ENCODE results near the gene RASAL1.

RASAL1 gene

GRCh38 chr12:113088037-113088436, 47.5 kb downstream of the RASAL1 start (continued):
- TF ChIP-seq ZNF561 (tag by site-specific recombination; IDR thresholded peaks at IDR 0.05; ENCODE audit: borderline replicate concordance) (no peak), ZNF248 (tag by site-specific recombination; IDR thresholded peaks at IDR 0.05) (no peak), BCL6B (tag by site-specific recombination; IDR thresholded peaks at IDR 0.05) (no peak), ZBTB20 (tag by site-specific recombination; IDR thresholded peaks at IDR 0.05) (no peak), HOXC10 (CRISPR knock-in tag; IDR thresholded peaks at IDR 0.05) (no peak)

- Histone ChIP-seq H3K9me3 (ENCODE audit: control insufficient read depth, insufficient read depth, low read depth, low read length) (no peaks in the 10 kb centered on the region), H3K4me1 (ENCODE audit: control insufficient read depth, insufficient read depth, low read length) (no peaks in the 10 kb centered on the region), H3K27ac (ENCODE audit: extremely low read depth, low read depth, low read length) (no peak overlapping the region), H3K4me3 (ENCODE audit: low read depth, low read length) (no peak overlapping the region), H3K36me3 (ENCODE audit: control insufficient read depth in 2 of 2, insufficient read depth in 1 of 2, low read length in 2 of 2) (no peaks in the 10 kb centered on the region)
- ChIA-PET CTCF (interaction anchor here (0.7 to 0.8 kb wide), 2 partner anchors 12 to 47 kb away, joined by 3 read pairs; no protein-coding TSS in a partner anchor), POLR2A (no interaction called here)
- TF ChIP-seq ZNF654 (tag by site-specific recombination; IDR thresholded peaks at IDR 0.05; ENCODE audit: low read depth) (no peak), ZBTB11 (tag by site-specific recombination; conservative IDR thresholded peaks at IDR 0.05; ENCODE audit: low read depth) (no peak), FEZF1 (tag by site-specific recombination; IDR thresholded peaks at IDR 0.05) (no peak), ZXDB (tag by site-specific recombination; IDR thresholded peaks at IDR 0.05) (no peak), ZNF16 (tag by site-specific recombination; IDR thresholded peaks at IDR 0.05; ENCODE audit: low read depth) (no peak), ZNF791 (tag by site-specific recombination; IDR thresholded peaks at IDR 0.05) (no peak), KLF7 (tag by site-specific recombination; IDR thresholded peaks at IDR 0.05; ENCODE audit: borderline replicate concordance) (no peak), SP7 (tag by site-specific recombination; IDR thresholded peaks at IDR 0.05) (no peak), ZNF214 (tag by site-specific recombination; IDR thresholded peaks at IDR 0.05; ENCODE audit: borderline replicate concordance) (no peak), ZNF645 (tag by site-specific recombination; IDR thresholded peaks at IDR 0.05) (no peak), HIC1 (tag by site-specific recombination; IDR thresholded peaks at IDR 0.05) (no peak), ZNF768 (tag by site-specific recombination; IDR thresholded peaks at IDR 0.05) (no peak), ZFP41 (tag by site-specific recombination; IDR thresholded peaks at IDR 0.05; ENCODE audit: borderline replicate concordance) (no peak), OVOL3 (tag by site-specific recombination; IDR thresholded peaks at IDR 0.05) (no peak), ZNF670 (tag by site-specific recombination; IDR thresholded peaks at IDR 0.05; ENCODE audit: low read depth) (no peak), ZNF518A (tag by site-specific recombination; conservative IDR thresholded peaks at IDR 0.05; ENCODE audit: low read depth) (no peak), KLF1 (tag by site-specific recombination; IDR thresholded peaks at IDR 0.05) (no peak), ZNF449 (tag by site-specific recombination; IDR thresholded peaks at IDR 0.05) (no peak)
Measured at GRCh38 chr12:113087193-113087592, 48.4 kb downstream of the RASAL1 start.
